PC-3 (cell line): ENCODE measurements around the gene ZNF425. TPM values are rescaled to one million over a fixed set of nuclear protein-coding genes. Genes with fewer than 3 reads are reported as not detected.

Source experiments
- ATAC-seq: fragments of 200-7000 bp; cut with Tn5 transposase; 2 replicates; pipeline ENCODE4 v1.9.1; 2020; ENCODE audit warnings: mild to moderate bottlenecking, moderate library complexity
- BruUV-seq: library from RNA; stranded (reverse); fragments of 400-500 nt; replicated peaks from 2 replicates; lab custom pipeline; 2021; lab: Mats Ljungman, UMichigan
- CTCF ChIA-PET: fragments of 300-600 bp; sonication (Branson Sonifier 250); formaldehyde crosslinking; loops from one replicate; lab custom pipeline; 2022; ENCODE audit warnings: antibody characterized with exemption; lab: Charles Lee
- POLR2A ChIA-PET: fragments of 300-600 bp; sonication (Branson Sonifier 250); formaldehyde crosslinking; loops from one replicate; lab custom pipeline; 2022; ENCODE audit warnings: antibody characterized with exemption; ENCODE audit not compliant: unreplicated experiment; lab: Charles Lee
- DNase-seq: peaks from one replicate; pipeline ENCODE4 v3.0.0-alpha.2; 2015
- H2AFZ ChIP-seq: fragments of 300-600 bp; sonication (generic); 2 replicates; pipeline ENCODE4 v1.6.0; 2016; ENCODE audit warnings: antibody characterized with exemption, low read length
- H3F3A ChIP-seq: fragments of 300-600 bp; sonication (generic); one replicate; pipeline ENCODE4 v1.6.0; 2017; ENCODE audit warnings: antibody characterized with exemption, low read length, control low read depth, mild to moderate bottlenecking; ENCODE audit not compliant: unreplicated experiment
- H3K27ac ChIP-seq: fragments of 300-600 bp; sonication (generic); 2 replicates; pipeline ENCODE4 v1.5.1; 2016; ENCODE audit warnings: mild to moderate bottlenecking, low read length
- H3K27me3 ChIP-seq: fragments of 300-600 bp; sonication (generic); 2 replicates; pipeline ENCODE4 v1.6.1; 2016; ENCODE audit warnings: low read length, mixed read lengths
- H3K36me3 ChIP-seq: fragments of 300-600 bp; sonication (generic); 2 replicates; pipeline ENCODE4 v1.6.1; 2016; ENCODE audit warnings: low read depth, mixed run types, low read length, mixed read lengths
- H3K4me1 ChIP-seq: fragments of 300-600 bp; sonication (generic); 2 replicates; pipeline ENCODE4 v1.5.1; 2016; ENCODE audit warnings: low read length; ENCODE audit not compliant: insufficient read depth
- H3K4me2 ChIP-seq: fragments of 300-600 bp; sonication (generic); 2 replicates; pipeline ENCODE4 v1.6.0; 2016; ENCODE audit warnings: low read length
- H3K4me3 ChIP-seq: fragments of 300-600 bp; sonication (generic); 2 replicates; pipeline ENCODE4 v1.5.1; 2016; ENCODE audit warnings: mild to moderate bottlenecking, low read length, mixed read lengths
- H3K79me2 ChIP-seq: fragments of 300-600 bp; sonication (generic); 2 replicates; pipeline ENCODE4 v1.6.1; 2017; ENCODE audit warnings: low read length, mixed read lengths
- H3K9ac ChIP-seq: fragments of 300-600 bp; sonication (generic); 2 replicates; pipeline ENCODE4 v1.6.0; 2016; ENCODE audit warnings: mild to moderate bottlenecking, low read length
- H3K9me2 ChIP-seq: fragments of 300-600 bp; sonication (generic); replicated peaks from 2 replicates; pipeline ENCODE4 v1.6.1; 2016; ENCODE audit warnings: mixed run types, low read length, mixed read lengths
- H3K9me3 ChIP-seq: fragments of 300-600 bp; sonication (generic); 2 replicates; pipeline ENCODE4 v1.6.1; 2016; ENCODE audit warnings: low read length, mixed read lengths
- H4K20me1 ChIP-seq: fragments of 300-600 bp; sonication (generic); 2 replicates; pipeline ENCODE4 v1.6.1; 2016; ENCODE audit warnings: low read length, mixed read lengths
- EZH2 ChIP-seq: fragments of 300-600 bp; sonication (generic); IDR thresholded peaks from one replicate; pipeline ENCODE4 v1.6.1; 2017; ENCODE audit warnings: antibody characterized with exemption, mild to moderate bottlenecking, low read length; ENCODE audit not compliant: unreplicated experiment
- EZH2phosphoT487 ChIP-seq: fragments of 300-600 bp; sonication (generic); IDR thresholded peaks from 2 replicates; pipeline ENCODE4 v1.6.1; 2018; ENCODE audit warnings: mild to moderate bottlenecking, antibody characterized with exemption, low read length, borderline replicate concordance
- intact Hi-C: fragments of 100-400 bp; cut with micrococcal nuclease; formaldehyde crosslinking; loops from 2 replicates; pipeline ENCODE4 v1.9.0; 2023
- total RNA-seq: library from RNA; depleted of rRNA; stranded (reverse); fragments of >200 nt; gene quantifications from 2 replicates; pipeline ENCODE4 v1.2.3, GENCODE V29; 2014
- TF ChIP-seq, protein P1 (sequence below): fragments of 300-600 bp; sonication (generic); conservative IDR thresholded peaks from 2 replicates; pipeline ENCODE4 v1.5.1; 2017; ENCODE audit warnings: antibody characterized with exemption, low read depth, mild to moderate bottlenecking, low read length

Gene ZNF425
- total RNA-seq, 1 experiment from 2014 or later, result 1.6 TPM

DNA sequence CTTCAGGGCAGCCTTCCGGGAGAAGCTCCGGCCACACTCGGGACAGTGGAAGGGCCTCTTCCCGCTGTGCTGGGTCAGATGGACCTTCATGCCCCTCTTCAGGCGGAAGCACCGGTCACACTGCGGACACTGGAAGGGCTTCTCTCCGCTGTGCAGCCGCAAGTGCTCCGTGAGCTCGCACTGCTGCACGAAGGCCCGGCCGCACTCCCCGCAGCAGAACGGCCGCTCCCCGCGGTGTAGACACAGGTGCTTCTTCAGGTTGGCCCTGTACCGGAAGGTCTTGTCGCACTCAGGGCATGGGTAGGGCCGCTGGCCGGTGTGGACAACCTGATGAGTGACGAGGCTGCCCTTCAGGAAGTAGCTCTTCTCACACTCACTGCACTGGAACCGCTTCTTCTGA, 21.4 kb downstream of the ZNF425 start:
- no peaks in the 10 kb centered on the region for H3K9me2 ChIP-seq
- no peaks in the 10 kb centered on the region for H3F3A ChIP-seq
- no peaks in the 10 kb centered on the region for H3K4me1 ChIP-seq
- ChIA-PET POLR2A (no interaction called here), CTCF (no interaction called here)
- intact Hi-C loops, result no loop called here
- H3K9me3 ChIP-seq, result no peaks in the 10 kb centered on the region
- no peaks in the 10 kb centered on the region for H3K27me3 ChIP-seq
- H3K79me2 ChIP-seq, result no peaks in the 10 kb centered on the region
- DNase-seq, result no peak
- H2AFZ ChIP-seq, result no peak overlapping the region
- BruUV-seq, result no TSS peak
- no peaks in the 10 kb centered on the region for H3K36me3 ChIP-seq
- no peak overlapping the region for H3K9ac ChIP-seq
- H3K4me2 ChIP-seq, result no peak overlapping the region
- ATAC-seq, result no peak
- no peak overlapping the region for H3K4me3 ChIP-seq
- no peaks in the 10 kb centered on the region for H4K20me1 ChIP-seq
- H3K27ac ChIP-seq, result no peak overlapping the region
- TF ChIP-seq, protein P1, sequence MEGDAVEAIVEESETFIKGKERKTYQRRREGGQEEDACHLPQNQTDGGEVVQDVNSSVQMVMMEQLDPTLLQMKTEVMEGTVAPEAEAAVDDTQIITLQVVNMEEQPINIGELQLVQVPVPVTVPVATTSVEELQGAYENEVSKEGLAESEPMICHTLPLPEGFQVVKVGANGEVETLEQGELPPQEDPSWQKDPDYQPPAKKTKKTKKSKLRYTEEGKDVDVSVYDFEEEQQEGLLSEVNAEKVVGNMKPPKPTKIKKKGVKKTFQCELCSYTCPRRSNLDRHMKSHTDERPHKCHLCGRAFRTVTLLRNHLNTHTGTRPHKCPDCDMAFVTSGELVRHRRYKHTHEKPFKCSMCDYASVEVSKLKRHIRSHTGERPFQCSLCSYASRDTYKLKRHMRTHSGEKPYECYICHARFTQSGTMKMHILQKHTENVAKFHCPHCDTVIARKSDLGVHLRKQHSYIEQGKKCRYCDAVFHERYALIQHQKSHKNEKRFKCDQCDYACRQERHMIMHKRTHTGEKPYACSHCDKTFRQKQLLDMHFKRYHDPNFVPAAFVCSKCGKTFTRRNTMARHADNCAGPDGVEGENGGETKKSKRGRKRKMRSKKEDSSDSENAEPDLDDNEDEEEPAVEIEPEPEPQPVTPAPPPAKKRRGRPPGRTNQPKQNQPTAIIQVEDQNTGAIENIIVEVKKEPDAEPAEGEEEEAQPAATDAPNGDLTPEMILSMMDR, result no peak
- TF ChIP-seq EZH2, result no peak
- no peak for TF ChIP-seq EZH2phosphoT487

DNA sequence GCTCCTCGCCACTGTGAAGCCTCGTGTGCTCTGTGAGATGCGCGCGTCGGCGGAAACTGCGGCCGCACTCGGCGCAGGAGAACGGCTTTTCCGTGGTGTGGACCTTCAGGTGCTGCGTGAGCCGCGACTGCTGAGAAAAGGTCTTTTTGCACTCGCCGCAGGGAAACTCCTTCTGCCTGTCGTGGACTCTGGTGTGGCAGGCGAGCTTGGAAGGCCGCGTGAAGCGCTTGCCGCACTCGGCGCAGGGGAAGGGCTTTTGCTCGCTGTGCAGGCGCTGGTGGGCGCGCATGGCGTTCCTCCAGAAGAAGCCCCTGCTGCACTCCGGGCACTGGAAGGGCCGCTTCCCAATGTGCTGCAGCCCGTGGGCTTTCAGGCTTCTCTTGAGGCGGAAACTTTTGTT, 21.9 kb downstream of the ZNF425 start:
- TF ChIP-seq, protein P1, result no peak
- TF ChIP-seq EZH2phosphoT487 (no peak), EZH2 (no peak)
- intact Hi-C loops, result no loop called here
- Histone ChIP-seq H3K27me3 (no peaks in the 10 kb centered on the region), H3K9me2 (no peaks in the 10 kb centered on the region), H3K9ac (no peak overlapping the region), H3F3A (no peaks in the 10 kb centered on the region), H3K4me3 (no peak overlapping the region), H2AFZ (no peak overlapping the region), H3K9me3 (no peaks in the 10 kb centered on the region), H3K27ac (no peak overlapping the region), H3K4me2 (no peak overlapping the region), H3K36me3 (no peaks in the 10 kb centered on the region), H3K4me1 (no peaks in the 10 kb centered on the region), H4K20me1 (no peaks in the 10 kb centered on the region), H3K79me2 (no peaks in the 10 kb centered on the region)
- ATAC-seq (no peak), DNase-seq (no peak)
- ChIA-PET POLR2A (no interaction called here), CTCF (no interaction called here)
- BruUV-seq, result no TSS peak

DNA sequence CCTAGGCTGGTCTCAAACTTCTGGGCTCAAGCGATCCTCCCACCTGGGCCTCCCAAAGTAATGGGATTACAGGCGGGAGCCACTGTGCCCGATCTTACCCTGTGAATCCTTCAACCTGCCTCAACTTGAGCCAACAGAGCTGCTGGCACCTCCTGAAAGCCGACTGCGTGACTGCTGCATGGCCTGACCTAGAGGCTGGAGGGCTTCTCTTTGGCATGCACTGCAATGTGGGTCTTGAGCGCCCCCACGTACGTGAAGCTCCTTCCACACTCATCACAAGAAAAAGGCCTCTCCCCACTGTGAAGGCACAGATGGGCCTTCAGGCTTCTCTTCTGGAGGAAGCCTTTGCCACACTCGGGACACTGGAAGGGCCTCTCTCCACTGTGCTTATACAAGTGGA, 22.7 kb downstream of the ZNF425 start:
- BruUV-seq, result TSS peak; percentile 24
- Histone ChIP-seq H3K4me2 (no peak overlapping the region), H3K9me3 (no peaks in the 10 kb centered on the region), H4K20me1 (no peaks in the 10 kb centered on the region), H3K4me3 (no peak overlapping the region), H3K9ac (no peak overlapping the region), H2AFZ (no peak overlapping the region), H3K4me1 (no peaks in the 10 kb centered on the region), H3K27me3 (no peaks in the 10 kb centered on the region), H3F3A (no peaks in the 10 kb centered on the region), H3K9me2 (no peaks in the 10 kb centered on the region), H3K36me3 (no peaks in the 10 kb centered on the region), H3K79me2 (no peaks in the 10 kb centered on the region), H3K27ac (no peak overlapping the region)
- TF ChIP-seq EZH2phosphoT487, result no peak
- TF ChIP-seq, protein P1, result no peak
- TF ChIP-seq EZH2, result no peak
- ATAC-seq (no peak), DNase-seq (no peak)
- intact Hi-C loops, result no loop called here
- POLR2A ChIA-PET, result no interaction called here
- CTCF ChIA-PET, result no interaction called here
